HG03064 (cell line): ENCODE measurements around the gene EPHB2.

ENCODE experiments used
- ATAC-seq: cut with Tn5 transposase; IDR thresholded peaks from one replicate; pipeline ENCODE4 v1.9.1; 2021; ENCODE audit warnings: low read depth; ENCODE audit not compliant: unreplicated experiment

The EPHB2 gene

DNA sequence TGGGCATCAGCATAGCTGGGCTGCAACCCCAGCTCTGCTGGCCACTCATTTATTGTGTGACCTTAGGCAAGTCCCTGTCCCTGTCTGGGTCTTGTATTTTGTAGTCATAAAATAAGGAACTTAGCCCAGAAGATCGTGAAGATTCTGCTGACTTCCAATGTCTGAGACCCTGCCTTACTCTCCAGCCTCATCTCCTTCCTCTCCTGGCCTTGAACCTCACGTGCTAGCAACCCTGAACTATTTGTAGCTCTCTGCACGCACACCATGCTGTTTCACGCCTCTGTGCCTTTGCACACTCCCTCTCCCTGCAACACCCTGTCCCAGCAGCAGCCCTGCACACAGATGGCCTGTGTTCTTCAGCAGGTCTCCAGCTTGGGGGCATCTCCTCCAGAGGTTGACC is 140.9 kb downstream of the EPHB2 start:
- ATAC-seq: no peak

DNA sequence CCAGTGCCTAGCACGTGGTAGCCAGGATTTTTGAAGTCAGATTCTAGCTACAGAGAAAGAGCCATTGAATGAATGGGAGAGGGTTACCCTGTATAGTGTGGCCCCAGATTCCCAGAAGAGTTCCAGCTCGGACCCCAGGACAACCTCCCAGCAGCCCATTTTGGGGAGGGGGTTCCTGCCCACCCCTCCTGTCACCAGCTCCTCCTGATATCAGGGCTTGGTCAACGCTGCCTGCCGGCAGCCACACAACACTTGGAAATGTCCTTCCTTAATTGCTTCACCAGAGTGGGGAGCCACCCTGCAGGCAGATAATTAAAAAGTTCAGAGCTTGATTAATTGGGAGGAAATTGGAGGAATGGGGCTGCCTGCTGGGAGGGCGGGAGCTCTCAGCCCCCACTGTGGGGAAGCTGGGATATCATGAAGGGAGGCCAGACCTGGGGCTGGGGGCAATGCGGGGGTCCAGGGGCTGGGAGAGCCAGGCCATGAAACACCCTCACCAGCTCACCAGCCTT is 141.6 kb downstream of the EPHB2 start:
- ATAC-seq: no peak

DNA sequence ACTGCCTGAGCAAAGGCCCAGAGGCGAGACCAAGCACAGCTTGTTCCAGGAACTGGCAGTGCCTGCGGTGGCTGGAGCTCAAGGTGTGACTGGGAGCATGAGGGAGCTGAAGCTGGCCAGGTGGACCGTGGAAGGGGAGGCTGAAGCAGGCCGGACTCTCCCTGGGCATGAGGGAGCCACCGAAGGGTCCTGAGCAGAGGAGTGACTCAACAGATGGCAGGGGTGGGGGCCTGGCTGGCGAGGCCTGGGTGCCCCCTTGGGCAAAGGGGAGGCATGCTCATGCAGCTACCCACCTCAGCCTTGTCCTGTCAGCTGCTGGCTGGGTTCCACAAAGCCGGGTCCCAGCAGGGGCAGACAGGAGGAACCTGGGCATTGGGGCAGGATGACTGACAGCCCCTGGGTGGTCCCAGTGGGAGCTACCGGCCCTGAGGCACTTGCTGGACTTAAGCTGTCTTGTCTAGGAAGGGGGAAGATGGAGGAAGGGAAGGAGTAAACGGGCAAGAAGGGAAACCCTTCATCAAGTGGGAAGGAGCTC is 143.1 kb downstream of the EPHB2 start:
- ATAC-seq: no peak

DNA sequence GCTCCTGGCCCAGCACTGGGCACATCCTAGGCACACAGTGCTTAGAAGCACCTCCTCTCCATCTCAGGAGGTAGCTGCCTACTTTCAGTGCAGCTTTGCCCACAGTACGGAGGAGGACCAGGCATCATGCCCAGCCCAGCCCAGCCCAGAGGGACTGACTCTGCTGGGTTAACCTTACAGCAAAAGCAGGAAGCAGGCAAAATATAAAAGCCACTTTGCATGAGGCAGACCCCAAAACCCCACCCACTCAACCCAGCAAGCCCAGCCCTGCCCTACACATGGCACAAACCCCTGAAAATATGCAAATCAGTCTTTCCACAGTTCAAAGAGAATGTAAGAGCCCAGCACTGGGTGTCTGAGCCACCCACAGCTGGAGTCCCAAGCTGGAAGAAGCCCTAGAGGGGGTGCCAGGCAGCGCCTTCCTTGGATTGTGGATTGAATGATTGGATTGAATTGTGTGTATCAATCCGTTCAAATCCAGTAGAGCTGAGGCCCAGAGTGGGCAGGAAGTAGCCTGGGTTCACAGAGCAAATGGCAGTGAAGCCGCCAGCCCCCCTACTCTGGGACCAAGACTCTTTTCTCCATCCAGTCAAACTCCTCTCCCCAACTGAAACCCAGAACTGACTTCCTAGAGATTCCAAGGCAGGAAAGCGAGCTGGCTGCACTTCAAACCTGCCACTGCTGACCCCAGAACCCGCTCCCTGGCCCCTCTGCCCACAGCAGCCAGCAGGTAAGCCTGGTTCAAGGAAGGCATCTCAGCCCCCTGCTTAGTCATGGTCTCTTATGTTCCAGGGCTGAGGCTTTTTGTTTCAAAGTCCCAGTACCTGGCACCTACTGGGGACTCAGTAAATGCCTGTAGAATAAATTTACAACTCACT is 144.3 kb downstream of the EPHB2 start:
- no peak for ATAC-seq

DNA sequence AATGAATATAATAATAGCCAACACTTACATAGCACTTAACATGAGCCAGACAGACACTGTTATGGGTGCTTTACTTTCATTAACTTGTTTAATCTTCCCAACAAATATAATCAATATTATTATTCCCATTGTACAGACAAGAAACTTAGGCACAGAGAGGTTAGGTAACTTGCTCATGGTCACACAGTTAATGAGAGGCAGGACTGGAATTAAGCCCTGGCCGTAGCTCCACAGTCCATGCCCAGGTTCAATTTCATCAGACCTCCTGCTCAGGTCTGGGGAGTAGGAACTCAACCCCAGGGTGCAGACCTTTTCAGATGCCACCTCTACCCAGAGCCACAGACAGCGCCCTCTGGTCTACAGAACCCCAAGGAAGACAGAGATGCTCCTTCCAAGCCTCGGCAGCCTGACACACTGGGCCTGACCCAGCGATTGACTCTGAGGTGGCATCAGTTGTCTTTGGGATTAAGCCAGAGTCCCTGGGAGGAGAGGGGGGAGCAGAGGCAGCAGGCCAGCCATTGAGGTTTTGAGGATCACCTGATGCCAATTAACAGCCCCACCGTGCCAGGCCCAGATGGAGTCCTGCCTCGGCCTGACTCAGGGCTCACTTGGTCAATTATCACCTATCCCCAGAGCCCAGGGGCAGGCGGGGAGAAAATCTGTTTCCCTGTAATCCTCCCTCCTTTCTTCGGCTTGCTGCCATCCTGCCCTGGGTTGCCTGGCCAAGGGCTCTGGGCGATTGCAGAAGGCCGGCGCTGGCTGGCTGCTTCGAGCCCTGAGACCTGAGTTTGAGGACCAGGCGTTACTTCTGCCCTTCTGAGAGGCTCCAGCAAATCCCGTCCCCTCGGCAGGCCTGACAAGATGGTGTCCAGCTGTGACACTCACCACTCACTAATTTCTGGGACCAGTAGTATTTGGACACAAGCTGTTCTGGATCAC is 145.3 kb downstream of the EPHB2 start:
- no peak for ATAC-seq

DNA sequence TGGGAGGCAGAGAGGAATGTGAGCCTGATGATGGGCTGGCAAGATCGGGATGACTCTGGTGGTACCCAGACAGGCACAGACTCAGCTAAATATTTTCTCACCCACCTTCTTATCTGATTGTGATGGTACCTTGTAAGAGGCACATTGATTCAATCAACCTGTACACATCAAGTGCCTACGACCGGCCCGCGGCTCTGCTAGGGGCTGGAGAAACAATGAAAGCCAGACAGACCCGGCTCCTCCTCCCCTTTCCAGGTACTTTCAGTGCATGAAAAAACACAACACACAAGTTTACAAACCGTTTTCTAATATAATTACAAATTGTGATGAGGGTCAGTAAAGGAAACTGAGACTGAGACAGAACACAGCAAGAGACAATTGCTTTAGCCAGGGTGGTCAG is 147.0 kb downstream of the EPHB2 start:
- ATAC-seq: no peak

DNA sequence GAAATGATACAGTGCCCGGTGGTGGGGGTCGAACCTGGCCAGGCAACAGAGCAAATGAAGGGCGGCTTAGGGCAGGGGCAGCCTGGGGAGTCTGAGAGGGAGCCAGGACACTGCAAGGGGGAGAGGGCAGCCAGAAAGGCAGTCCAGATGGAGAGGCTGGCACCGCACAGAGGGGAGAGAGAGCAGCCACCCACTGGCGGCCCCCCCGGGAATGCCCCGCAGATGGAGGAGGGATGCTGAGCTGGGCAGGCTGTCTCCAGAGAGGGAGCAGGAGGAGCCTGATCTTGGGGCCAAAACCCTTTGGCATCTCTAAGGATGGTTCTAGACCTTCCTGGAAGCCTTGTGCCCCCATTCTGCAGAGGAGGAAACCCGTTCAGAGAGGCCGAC is 149.8 kb downstream of the EPHB2 start:
- ATAC-seq: no peak

DNA sequence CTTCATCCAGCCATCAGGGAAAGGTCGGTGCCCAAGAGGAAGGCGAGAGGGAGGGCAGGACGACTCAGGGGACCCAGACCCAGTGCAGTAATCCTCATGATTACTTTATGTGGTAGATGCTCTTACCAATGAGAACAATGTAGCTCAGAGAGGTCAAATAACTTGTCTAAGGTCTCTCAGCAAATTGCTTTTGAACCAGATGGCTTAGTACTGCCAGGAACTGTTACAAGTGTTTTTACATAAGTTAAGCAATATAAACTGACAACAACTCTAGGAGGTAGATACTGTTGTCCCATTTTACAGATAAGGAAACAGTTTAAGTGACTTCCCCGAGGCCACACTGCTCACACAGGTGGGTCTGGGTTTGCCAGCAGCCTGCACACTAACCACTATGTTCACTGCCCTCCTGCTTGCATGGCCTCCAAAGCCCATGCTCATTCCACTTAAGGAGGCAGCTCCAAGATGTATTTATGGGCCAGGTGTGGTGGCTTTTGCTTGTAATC is 150.3 kb downstream of the EPHB2 start:
- ATAC-seq: no peak

DNA sequence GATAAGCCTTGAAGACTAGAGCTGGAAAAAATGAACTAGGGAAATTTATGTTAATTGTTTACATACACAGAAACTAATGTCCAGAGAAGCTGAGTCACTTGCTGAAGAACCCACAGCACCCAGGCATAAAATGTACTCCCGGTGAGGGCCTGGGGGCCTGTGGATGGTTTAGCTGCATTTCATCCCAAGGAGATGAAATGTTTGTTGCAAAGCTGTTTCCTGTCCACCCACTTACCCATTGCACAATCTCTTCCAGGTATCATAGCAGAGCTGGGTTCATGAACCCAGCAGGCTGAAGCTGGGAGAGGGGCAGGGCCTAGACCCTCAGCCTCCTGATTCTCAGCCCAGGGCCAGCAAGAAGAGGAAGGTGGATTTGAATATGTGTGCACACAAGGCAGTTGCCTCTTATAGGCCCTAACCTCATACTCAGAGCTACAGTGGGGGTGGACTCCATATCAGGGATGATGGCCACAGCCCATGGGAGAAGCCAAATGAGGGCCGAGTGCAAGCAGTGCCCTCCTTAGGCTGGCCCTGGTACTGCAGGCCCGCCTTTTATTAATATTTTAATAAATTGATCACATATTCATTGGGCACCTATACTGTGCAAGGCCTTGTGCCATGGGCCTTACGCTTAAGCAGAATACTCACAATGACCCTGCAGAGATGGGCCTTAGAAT is 151.3 kb downstream of the EPHB2 start:
- no peak for ATAC-seq

DNA sequence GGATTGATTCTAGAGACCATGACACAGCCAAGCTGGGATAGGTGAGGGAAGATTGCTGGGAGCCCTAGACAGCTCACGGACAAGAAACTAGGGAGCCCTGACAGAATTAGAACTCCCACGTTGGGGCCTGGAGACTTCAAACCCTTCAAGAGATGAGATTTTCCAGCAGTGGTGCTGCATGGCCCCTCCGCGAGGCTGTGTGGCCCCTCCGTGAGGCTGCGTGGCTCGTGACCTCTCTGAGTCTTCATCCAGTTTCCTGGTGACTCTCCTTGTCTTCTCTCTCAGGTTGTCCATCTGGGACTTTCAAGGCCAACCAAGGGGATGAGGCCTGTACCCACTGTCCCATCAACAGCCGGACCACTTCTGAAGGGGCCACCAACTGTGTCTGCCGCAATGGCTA is 152.1 kb downstream of the EPHB2 start:
- no peak for ATAC-seq

DNA sequence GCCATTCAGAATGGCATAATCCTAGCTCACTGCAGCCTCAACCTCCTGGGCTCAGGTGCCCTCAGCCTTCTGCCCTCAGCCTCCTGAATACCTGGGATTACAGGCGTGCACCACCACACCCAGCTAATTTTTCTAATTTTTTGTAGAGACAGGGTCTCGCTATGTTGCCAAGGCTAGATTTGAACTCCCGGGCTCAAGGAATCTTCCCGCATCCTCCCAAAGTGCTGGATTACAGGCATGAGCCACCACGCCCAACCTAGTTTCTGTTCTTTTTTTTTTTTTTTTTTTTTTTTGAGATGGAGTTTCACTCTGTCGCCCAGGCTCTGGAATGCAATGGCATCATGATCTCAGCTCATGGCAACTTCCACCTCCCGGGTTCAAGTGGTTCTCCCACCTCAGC is 153.1 kb downstream of the EPHB2 start:
- ATAC-seq: no peak

DNA sequence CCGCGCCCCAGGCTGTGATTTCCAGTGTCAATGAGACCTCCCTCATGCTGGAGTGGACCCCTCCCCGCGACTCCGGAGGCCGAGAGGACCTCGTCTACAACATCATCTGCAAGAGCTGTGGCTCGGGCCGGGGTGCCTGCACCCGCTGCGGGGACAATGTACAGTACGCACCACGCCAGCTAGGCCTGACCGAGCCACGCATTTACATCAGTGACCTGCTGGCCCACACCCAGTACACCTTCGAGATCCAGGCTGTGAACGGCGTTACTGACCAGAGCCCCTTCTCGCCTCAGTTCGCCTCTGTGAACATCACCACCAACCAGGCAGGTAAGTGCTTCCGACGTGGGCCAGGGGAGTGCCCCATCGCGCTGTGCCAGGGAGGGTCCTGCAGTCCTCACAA is 154.2 kb downstream of the EPHB2 start:
- ATAC-seq: no peak

DNA sequence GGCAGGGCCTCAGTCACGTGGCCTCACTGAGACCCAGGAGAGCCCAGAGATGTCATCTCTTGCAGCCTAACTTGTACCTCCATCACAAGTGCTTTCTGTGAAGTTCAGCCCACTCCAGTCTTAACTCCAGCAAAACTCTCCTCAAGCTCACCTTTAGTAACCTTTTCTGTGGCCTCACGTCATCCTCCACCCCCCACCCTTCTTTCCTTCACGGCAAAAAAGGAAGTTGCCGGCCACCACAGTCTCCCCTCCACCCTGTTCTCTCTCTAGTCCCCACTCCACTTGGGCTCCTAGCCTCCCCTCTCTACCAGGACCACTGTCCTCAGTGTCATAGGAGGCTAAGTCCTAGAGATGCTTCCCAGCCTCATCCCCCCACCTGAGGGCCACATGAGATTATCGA is 155.1 kb downstream of the EPHB2 start:
- no peak for ATAC-seq

DNA sequence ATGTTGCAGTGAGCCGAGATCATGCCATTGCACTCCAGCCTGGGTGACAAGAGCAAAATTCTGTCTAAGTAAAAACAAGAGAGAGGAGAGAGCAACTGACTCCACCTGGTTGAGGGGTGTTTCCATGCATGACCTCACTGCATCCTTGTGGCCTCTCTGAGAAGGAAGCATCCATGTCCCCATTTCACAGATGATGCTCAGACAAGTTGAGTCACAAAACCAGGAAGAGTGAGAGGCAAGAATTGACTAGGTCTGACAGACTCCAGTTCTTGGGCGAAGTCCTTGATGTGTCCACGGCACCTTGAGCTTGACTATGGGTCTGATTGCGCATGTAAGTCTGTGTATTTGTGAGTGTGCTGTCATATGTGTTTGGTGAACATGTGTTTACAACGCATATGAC is 156.2 kb downstream of the EPHB2 start:
- ATAC-seq: no peak

DNA sequence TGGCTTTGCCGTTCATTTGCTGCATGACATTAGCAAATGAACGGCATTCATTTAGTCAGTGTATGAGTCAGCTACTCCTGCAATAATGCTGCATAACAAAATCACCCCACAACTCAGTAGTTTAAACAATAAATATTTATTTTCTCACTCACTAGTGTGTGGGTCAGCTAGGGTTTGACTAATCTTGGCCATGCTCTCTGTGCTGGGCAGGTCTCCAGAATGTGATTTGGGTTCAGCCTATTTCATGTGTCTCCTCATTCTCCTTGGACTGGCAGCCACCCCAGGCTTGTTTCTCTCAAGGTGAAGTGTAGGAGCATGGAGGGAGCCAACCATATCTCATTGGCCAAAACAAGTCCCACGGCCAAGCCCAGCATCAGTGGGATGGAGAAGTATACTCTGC is 157.7 kb downstream of the EPHB2 start:
- ATAC-seq: no peak

DNA sequence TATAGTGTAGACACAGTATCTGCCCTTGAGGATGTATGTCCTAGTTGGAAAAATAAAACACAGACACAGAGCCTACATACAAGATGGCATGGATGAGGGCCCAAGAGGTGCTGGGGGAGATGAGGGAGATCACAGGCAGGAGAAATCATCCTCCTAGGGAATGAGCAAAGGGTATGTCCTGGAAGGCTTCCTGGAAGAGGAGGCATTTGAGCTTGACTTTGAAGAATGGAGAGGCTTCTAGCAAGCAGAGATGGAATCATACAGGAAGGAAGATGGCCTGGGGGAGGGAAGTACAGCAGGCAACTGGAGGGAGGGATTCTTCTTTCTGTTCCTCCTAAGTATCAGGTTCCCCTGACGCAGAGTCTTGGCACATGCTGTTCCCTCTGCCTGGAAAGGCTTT is 158.7 kb downstream of the EPHB2 start:
- no peak for ATAC-seq

DNA sequence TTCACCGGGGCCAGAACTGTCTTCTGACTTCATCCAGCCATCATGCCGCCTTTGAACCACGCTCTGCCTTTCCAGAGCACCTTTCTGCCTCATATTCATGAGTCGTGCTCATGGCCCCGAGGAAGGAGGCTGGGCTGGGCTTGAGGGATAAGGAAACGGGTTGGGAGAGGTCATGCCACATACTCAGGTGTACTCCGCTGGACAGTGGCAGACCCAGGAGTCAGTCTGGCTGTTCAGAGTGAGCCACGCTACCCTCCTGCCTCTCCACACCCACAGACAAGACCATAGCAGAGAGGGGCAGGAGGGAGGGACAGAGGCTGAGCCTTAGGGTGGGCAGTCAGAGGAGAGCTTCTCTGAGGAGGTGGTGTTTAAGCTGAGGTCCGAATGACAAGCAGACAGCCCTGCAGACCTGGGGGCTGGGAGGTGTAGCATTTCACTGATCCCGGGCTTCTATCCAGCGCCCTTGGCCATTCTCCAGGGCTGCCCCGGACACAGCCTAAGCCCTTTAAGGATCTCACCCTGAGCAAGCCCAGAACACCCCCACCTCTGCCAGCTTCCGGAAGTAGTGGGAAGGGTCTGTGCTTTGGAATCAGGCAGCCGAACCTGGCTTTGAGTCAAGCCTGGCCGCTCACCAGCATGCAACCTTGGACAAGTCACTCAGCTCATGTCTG is 159.7 kb downstream of the EPHB2 start:
- no peak for ATAC-seq

DNA sequence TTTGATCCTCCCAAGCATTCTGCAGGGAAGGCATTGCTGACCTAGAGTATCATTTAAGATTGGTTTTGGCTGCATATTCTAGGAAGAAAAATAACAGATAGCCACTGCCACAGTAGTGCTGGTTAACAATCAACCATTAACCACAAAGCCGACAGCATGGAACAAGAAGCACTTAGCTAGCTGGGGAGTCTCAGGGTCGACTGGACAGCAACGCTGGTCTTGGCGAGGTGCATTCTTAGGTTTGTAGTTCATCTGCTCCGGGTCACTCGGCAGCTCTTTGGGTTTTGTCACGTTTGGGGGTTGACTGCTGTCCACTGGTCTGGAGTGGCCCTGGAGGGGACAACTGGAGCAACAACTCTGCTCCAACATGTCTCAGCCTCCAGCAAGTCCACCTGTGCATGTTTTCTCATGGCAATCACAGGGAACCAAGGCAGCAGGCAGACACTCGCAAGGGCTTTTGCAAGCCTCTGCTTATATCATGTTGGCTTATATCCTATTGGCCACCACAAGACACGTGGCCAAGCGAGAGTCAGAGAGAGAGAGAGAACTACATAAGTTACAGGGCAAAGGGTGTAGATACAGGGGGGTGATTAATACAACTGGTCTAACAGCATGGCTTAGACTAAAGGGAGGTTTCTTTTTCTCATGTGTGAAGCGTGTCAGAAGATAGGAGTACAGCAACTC is 162.5 kb downstream of the EPHB2 start:
- no peak for ATAC-seq

DNA sequence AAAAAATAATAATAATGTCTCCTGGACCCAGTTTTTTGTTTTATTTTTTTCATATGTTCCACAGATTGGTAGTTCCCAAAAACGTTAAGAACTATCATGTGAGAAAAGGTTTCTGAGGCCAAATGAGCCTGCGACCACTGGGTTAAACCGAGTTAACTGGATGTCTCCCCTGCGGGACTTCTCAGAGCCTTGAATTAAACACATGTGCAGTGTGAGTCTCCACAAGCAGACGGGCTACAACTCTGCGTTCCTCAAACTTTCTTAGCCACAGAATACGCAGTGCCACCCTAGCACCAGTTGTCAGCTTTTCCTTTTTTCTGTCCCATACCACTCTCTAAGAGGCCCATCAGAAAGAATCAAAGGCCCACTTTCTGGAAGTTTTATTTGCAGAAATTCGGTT is 164.1 kb downstream of the EPHB2 start:
- no peak for ATAC-seq
